ENCODE data around the gene ADARB2. TPM values are rescaled to one million over a fixed set of nuclear protein-coding genes. Genes with fewer than 3 reads are reported as not detected.

ADARB2 gene
- total and polyA plus RNA-seq, 2 donors (not counting 1 experiment from before 2014, with no cell fraction given), result not detected

- TF ChIP-seq CTCF (conservative IDR thresholded peaks at IDR 0.05 in 1 of 2, IDR thresholded peaks at IDR 0.05 in 1 of 2; ENCODE audit: low read depth in 1 of 2, low read length in 2 of 2), result no peak
- TF ChIP-seq EZH2 (IDR thresholded peaks at IDR 0.05; ENCODE audit: low read length, missing control alignments), result no peak
- no peaks in the 10 kb centered on the region for H3K27me3 ChIP-seq (ENCODE audit: control insufficient read depth, insufficient read depth, low read length)
- H3K9me3 ChIP-seq (ENCODE audit: control insufficient read depth, insufficient read depth, low read depth, low read length), result no peaks in the 10 kb centered on the region
- H3K4me1 ChIP-seq (ENCODE audit: control insufficient read depth, extremely low read depth, insufficient read depth, low read length), result no peaks in the 10 kb centered on the region
- H3K4me3 ChIP-seq (replicated peaks in 1 of 4; ENCODE audit: control extremely low read depth in 1 of 4, insufficient read depth in 1 of 4, low read depth in 3 of 4, low read length in 4 of 4), result no peak overlapping the region
- no peak overlapping the region for H2AFZ ChIP-seq (ENCODE audit: low read length)
- H4K20me1 ChIP-seq (ENCODE audit: control insufficient read depth, extremely low read depth, insufficient read depth, low read length), result no peaks in the 10 kb centered on the region
- no peaks in the 10 kb centered on the region for H3K79me2 ChIP-seq (ENCODE audit: control insufficient read depth, insufficient read depth, low read length)
- no peaks in the 10 kb centered on the region for H3K36me3 ChIP-seq (ENCODE audit: control insufficient read depth, insufficient read depth, low read length)
- no peak for DNase-seq (ENCODE audit: low read depth in 2 of 2)
- H3K9ac ChIP-seq (ENCODE audit: insufficient read depth, low read length), result no peak overlapping the region
- no peak overlapping the region for H3K4me2 ChIP-seq (ENCODE audit: extremely low read depth, insufficient read depth, low read length)
- H3K27ac ChIP-seq (ENCODE audit: insufficient read depth, low read length), result no peak overlapping the region
Measured at GRCh38 chr10:1390200-1390599, 347.1 kb downstream of the ADARB2 start.

- Histone ChIP-seq H3K4me2 (ENCODE audit: extremely low read depth, insufficient read depth, low read length) (no peak overlapping the region), H3K27me3 (ENCODE audit: control insufficient read depth, insufficient read depth, low read length) (no peaks in the 10 kb centered on the region), H3K9me3 (ENCODE audit: control insufficient read depth, insufficient read depth, low read depth, low read length) (no peaks in the 10 kb centered on the region), H3K4me3 (replicated peaks in 1 of 4; ENCODE audit: control extremely low read depth in 1 of 4, insufficient read depth in 1 of 4, low read depth in 3 of 4, low read length in 4 of 4) (no peak overlapping the region), H3K36me3 (ENCODE audit: control insufficient read depth, insufficient read depth, low read length) (no peaks in the 10 kb centered on the region), H2AFZ (ENCODE audit: low read length) (no peak overlapping the region), H3K79me2 (ENCODE audit: control insufficient read depth, insufficient read depth, low read length) (no peaks in the 10 kb centered on the region), H3K27ac (ENCODE audit: insufficient read depth, low read length) (no peak overlapping the region), H3K9ac (ENCODE audit: insufficient read depth, low read length) (no peak overlapping the region), H4K20me1 (ENCODE audit: control insufficient read depth, extremely low read depth, insufficient read depth, low read length) (no peaks in the 10 kb centered on the region), H3K4me1 (ENCODE audit: control insufficient read depth, extremely low read depth, insufficient read depth, low read length) (no peaks in the 10 kb centered on the region)
- DNase-seq (ENCODE audit: low read depth in 2 of 2), result no peak
- no peak for TF ChIP-seq EZH2 (IDR thresholded peaks at IDR 0.05; ENCODE audit: low read length, missing control alignments)
- no peak for TF ChIP-seq CTCF (conservative IDR thresholded peaks at IDR 0.05 in 1 of 2, IDR thresholded peaks at IDR 0.05 in 1 of 2; ENCODE audit: low read depth in 1 of 2, low read length in 2 of 2)
Measured at GRCh38 chr10:1384026-1384425, 353.3 kb downstream of the ADARB2 start.

GRCh38 chr10:1382711-1383110 is 354.6 kb downstream of the ADARB2 start:
- no peak overlapping the region for H3K27ac ChIP-seq (ENCODE audit: insufficient read depth, low read length)
- no peaks in the 10 kb centered on the region for H3K79me2 ChIP-seq (ENCODE audit: control insufficient read depth, insufficient read depth, low read length)
- H3K27me3 ChIP-seq (ENCODE audit: control insufficient read depth, insufficient read depth, low read length), result no peaks in the 10 kb centered on the region
- H3K4me1 ChIP-seq (ENCODE audit: control insufficient read depth, extremely low read depth, insufficient read depth, low read length), result no peaks in the 10 kb centered on the region
- H3K36me3 ChIP-seq (ENCODE audit: control insufficient read depth, insufficient read depth, low read length), result no peaks in the 10 kb centered on the region
- no peak overlapping the region for H3K4me2 ChIP-seq (ENCODE audit: extremely low read depth, insufficient read depth, low read length)
- H3K9ac ChIP-seq (ENCODE audit: insufficient read depth, low read length), result no peak overlapping the region
- no peak overlapping the region for H3K4me3 ChIP-seq (replicated peaks in 1 of 4; ENCODE audit: control extremely low read depth in 1 of 4, insufficient read depth in 1 of 4, low read depth in 3 of 4, low read length in 4 of 4)
- H4K20me1 ChIP-seq (ENCODE audit: control insufficient read depth, extremely low read depth, insufficient read depth, low read length), result no peaks in the 10 kb centered on the region
- no peaks in the 10 kb centered on the region for H3K9me3 ChIP-seq (ENCODE audit: control insufficient read depth, insufficient read depth, low read depth, low read length)
- no peak overlapping the region for H2AFZ ChIP-seq (ENCODE audit: low read length)
- TF ChIP-seq CTCF (conservative IDR thresholded peaks at IDR 0.05 in 1 of 2, IDR thresholded peaks at IDR 0.05 in 1 of 2; ENCODE audit: low read depth in 1 of 2, low read length in 2 of 2), result no peak
- no peak for TF ChIP-seq EZH2 (IDR thresholded peaks at IDR 0.05; ENCODE audit: low read length, missing control alignments)
- no peak for DNase-seq (ENCODE audit: low read depth in 2 of 2)
